ENCODE data around the gene DPF1. TPM values are rescaled to one million over a fixed set of nuclear protein-coding genes. Genes with fewer than 3 reads are reported as not detected.
A peak's percentile ranks its signal among the peaks of the same experiment; 100 is the strongest.
"Not testable (repeated sequence)": the region's sequence is repeated elsewhere in the genome, so short reads cannot be mapped to it uniquely, and the experiment has no call there.

Gene DPF1
- total RNA-seq, 4 donors from 2014 or later: 0.85 to 4.2 TPM; not detected in 2

DNA sequence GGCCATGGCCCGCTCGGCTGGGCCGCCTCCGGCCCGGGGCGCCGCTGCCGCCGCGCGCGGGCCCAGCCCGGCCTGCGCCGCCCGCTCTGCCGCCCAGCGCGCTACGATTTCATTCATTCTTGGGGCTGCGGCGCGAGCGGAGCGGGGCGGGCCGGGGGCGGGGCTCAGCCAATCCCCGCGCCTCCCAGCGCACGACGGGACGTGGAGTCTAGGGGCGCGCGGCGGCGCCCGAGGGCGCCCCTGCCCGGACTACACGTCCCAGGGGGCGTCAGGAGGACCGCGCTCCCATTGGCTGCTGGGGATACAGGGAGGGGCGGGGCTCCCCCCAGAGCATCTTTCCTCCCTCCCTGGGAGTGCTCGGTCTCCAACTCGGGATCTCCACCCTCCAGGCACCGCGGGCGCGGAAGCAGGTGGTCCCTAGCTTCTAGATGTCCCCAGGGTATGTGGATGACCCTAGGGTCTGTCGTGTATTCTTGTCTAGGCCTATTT lies 5.6 kb upstream of the DPF1 start:
- Histone ChIP-seq H3K4me3 (no peak overlapping the region), H3K36me3 (no peaks in the 10 kb centered on the region), H3K27ac (no peak overlapping the region), H3K9me3 (no peaks in the 10 kb centered on the region), H3K4me1 (peaks cover 0 to 13% of the 10 kb centered on the region in 2 donors), H3K27me3 (peaks cover 15 to 27% of the 10 kb centered on the region in 2 donors)
- TF ChIP-seq POLR2A (IDR thresholded peaks at IDR 0.05): no peak
- TF ChIP-seq, protein P1, sequence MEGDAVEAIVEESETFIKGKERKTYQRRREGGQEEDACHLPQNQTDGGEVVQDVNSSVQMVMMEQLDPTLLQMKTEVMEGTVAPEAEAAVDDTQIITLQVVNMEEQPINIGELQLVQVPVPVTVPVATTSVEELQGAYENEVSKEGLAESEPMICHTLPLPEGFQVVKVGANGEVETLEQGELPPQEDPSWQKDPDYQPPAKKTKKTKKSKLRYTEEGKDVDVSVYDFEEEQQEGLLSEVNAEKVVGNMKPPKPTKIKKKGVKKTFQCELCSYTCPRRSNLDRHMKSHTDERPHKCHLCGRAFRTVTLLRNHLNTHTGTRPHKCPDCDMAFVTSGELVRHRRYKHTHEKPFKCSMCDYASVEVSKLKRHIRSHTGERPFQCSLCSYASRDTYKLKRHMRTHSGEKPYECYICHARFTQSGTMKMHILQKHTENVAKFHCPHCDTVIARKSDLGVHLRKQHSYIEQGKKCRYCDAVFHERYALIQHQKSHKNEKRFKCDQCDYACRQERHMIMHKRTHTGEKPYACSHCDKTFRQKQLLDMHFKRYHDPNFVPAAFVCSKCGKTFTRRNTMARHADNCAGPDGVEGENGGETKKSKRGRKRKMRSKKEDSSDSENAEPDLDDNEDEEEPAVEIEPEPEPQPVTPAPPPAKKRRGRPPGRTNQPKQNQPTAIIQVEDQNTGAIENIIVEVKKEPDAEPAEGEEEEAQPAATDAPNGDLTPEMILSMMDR (IDR thresholded peaks at IDR 0.05): no peak
- intact Hi-C loops (cut with DNase I; ENCODE audit: low total_unique reads): no loop called here
- DNase-seq: peak in 1 of 2 donors; percentile 54

DNA sequence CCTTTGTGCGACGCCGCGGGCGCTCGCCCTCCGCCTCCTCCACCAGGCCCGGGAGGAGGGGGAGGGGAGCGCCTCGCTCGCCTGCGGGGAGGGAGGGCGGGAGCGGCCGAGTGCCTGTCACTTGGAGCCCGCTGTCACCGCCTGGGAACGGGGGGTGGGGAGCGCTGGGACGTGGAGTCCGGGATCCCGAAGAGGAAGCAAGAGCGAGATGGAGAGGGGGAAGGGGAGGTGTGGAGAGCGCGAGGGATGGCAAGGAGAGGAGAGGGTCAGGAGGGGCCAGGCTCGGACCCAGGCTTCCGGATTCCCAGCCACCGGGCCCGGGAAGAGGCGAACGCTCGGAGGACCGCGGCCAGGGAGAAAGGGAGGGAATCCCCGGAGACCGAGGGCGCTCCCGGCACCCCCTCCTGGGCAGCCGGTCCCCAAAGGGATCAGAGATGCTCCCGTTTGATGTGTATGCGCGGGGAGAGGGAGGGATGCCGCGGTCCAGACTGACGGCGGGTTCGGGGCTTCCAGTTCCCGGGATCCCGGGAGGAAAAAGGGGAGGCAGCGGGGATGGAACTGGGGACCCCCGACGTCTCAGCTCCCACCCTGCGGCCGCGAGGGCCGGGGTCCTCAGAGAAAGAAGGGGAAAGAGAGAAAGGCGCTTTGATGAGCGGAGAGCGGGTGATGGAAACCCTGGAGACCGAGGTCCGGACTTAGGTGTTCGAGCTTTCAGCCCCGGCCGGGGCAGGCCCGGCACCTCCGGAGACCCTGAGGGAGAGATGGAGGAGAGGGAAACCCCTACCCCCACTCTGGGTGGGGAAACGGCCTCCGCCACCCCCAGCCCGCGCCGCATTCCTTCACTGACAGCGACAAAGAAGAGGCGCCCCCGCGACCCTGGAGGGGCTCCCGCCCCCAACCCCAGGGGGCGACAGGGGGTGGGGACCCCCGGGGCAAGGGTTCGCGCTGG lies 4.7 kb upstream of the DPF1 start:
- Histone ChIP-seq H3K27ac (no peak overlapping the region), H3K36me3 (no peaks in the 10 kb centered on the region), H3K4me3 (no peak overlapping the region), H3K4me1 (peaks cover 0 to 16% of the 10 kb centered on the region in 2 donors), H3K27me3 (peaks cover 20 to 33% of the 10 kb centered on the region in 2 donors), H3K9me3 (no peaks in the 10 kb centered on the region)
- TF ChIP-seq, protein P1 (IDR thresholded peaks at IDR 0.05): no peak
- no peak for TF ChIP-seq POLR2A (IDR thresholded peaks at IDR 0.05)
- intact Hi-C loops (cut with DNase I; ENCODE audit: low total_unique reads): no loop called here
- DNase-seq: no peak

DNA sequence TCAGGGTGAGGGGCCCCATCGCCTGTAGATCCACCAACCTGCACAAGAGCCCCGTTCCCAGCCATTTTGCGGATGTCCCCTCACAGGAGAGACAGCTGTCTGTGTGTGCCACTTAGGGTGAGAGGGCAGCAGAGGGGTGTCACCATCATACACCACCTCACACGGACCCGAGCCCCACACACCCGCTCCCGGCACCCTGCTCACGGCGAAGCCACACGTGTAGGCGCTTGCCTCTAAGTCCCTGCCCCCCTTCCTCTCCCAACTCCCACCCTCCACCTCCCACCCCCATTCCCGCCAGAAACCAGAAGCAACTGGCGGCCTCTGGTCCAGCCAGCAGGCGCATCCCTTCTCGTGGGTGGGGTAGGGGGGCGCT lies 4.0 kb upstream of the DPF1 start:
- intact Hi-C loops (cut with DNase I; ENCODE audit: low total_unique reads): no loop called here
- H3K27me3 ChIP-seq: peaks cover 21 to 41% of the 10 kb centered on the region in 2 donors

DNA sequence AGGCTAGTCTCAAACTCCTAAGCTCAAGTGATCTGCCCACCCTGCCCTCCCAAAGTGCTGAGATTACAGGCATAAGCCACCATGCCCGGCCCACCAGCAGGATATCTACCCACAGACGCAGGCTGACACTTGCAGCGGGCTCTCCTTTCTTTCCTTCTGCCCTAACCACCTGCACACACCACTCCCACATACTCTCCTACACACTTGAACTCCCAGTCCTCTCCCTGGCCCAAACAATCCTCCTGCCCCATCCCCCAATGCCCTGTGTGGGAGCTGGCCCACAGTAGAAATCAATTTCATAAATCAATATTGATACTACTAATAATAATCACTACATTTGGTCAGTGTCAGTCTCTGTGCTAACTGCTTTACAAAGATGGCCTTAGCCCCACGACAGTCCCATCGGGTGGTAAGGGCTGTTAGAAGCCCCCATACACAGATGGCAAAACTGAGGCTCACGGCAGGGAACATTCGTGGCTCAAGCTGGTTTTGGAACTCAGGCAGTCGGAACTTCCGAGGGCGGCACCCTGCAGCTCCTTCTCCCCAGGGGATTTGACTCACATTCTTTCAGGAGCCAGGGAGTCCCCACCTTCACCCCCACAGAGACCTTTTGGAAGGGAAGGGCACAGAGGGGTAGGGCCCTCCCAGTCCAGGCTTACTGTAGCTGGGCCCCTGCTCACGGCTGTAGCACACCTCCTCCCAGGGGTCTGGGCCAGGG lies 3.4 kb upstream of the DPF1 start:
- Histone ChIP-seq H3K9me3 (no peaks in the 10 kb centered on the region), H3K4me1 (peaks cover 0 to 16% of the 10 kb centered on the region in 2 donors), H3K27ac (no peak overlapping the region), H3K27me3 (peaks cover 21 to 46% of the 10 kb centered on the region in 2 donors), H3K36me3 (no peaks in the 10 kb centered on the region), H3K4me3 (no peak overlapping the region)
- no peak for DNase-seq
- TF ChIP-seq, protein P1 (IDR thresholded peaks at IDR 0.05): no peak
- TF ChIP-seq POLR2A (IDR thresholded peaks at IDR 0.05): no peak
- intact Hi-C loops (cut with DNase I; ENCODE audit: low total_unique reads): no loop called here

More for the DNA sequence above, 4.0 kb upstream of the DPF1 start:
- Histone ChIP-seq H3K36me3 (no peaks in the 10 kb centered on the region), H3K4me1 (peaks cover 0 to 16% of the 10 kb centered on the region in 2 donors), H3K9me3 (no peaks in the 10 kb centered on the region), H3K4me3 (no peak overlapping the region), H3K27ac (no peak overlapping the region)
- DNase-seq: no peak
- TF ChIP-seq, protein P1 (IDR thresholded peaks at IDR 0.05): no peak
- no peak for TF ChIP-seq POLR2A (IDR thresholded peaks at IDR 0.05)

DNA sequence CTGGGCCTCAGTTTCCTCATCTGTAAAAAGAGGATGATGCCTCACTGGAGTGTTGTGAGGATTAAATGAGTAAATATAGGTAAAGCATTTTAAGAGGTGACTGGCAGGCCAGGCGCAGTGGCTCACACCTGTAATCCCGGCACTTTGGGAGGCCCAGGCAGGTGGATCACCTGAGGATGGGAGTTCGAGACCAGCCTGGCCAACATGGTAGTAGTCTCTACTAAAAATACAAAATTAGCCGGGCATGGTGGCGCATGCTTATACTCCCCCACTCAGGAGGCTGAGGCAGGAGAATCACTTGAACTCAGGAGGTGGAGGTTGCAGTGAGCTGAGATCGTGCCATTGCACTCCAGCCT lies 819 bp upstream of the DPF1 start:
- H3K36me3 ChIP-seq; intact Hi-C loops (cut with DNase I; ENCODE audit: low total_unique reads); H3K4me3 ChIP-seq; DNase-seq; H3K27ac ChIP-seq; H3K9me3 ChIP-seq: not testable (repeated sequence)
- H3K27me3 ChIP-seq: peaks cover 21 to 46% of the 10 kb centered on the region in 2 donors
- peaks cover 0 to 16% of the 10 kb centered on the region in 2 donors for H3K4me1 ChIP-seq

All from uterus (tissue), 4 donors.